PC-9 (cell line): Measurements from ENCODE around the gene CALN1.

Experiments used
- CTCF ChIP-seq: fragments of 200-600 bp; sonication (generic); conservative IDR thresholded peaks from 2 replicates; pipeline ENCODE4 v1.6.1; 2017; ENCODE audit warnings: mixed run types, antibody characterized with exemption, mild to moderate bottlenecking, moderate library complexity
- EZH2 ChIP-seq: fragments of 200-600 bp; sonication (generic); IDR thresholded peaks from 2 replicates; pipeline ENCODE4 v1.8.0; 2017; ENCODE audit warnings: antibody characterized with exemption, low read depth

DNA sequence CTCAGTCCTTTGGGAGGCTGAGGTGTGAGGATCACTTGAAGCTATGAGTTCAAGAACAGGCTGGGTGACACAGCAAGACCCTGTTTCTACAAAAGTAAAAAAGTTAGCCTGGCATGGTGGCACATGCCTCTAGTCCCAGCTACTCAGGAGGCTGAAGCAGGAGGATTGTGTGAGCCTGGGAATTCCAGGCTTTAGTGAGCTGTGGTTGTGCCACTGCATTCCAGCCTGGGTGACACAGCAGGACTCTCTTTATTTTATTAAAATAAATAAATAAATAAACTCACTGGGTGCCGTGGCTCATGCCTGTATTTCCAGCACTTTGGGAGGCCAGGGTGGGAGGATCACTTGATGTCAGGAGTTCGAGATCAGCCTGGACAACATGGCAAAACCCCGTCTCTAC is 607.9 kb downstream of the CALN1 start:
- no peak for TF ChIP-seq CTCF
- TF ChIP-seq EZH2: no peak
